Adrenal gland (tissue), 12 donors: Measurements from ENCODE around the gene RGSL1. TPM values are rescaled to one million over a fixed set of nuclear protein-coding genes. Genes with fewer than 3 reads are reported as not detected.

Experiments used
- DNase-seq, 7 donors: peaks; one replicate each; pipeline ENCODE4 v3.0.0-alpha.2; 2019 to 2020
- H3K27ac ChIP-seq, 5 donors: fragments of 200-600 bp; sonication (generic) in 4 of 5; 1 replicate in 3 of 5; 2 replicates in 2 of 5; pipeline versions ENCODE4 v1.5.1 to v1.8.0; 2016 to 2020; ENCODE audit warnings: mild to moderate bottlenecking in 1 of 5
- H3K27me3 ChIP-seq: fragments of 200-600 bp; 2 replicates; pipeline ENCODE4 v1.8.0; 2021
- H3K36me3 ChIP-seq, 2 donors: fragments of 200-600 bp; replicated peaks in 1 of 2; 1 replicate in 1 of 2; 2 replicates in 1 of 2; pipeline versions ENCODE4 v1.5.1 to v1.8.0; 2018 to 2022
- H3K4me1 ChIP-seq, 2 donors: fragments of 200-600 bp; replicated peaks in 1 of 2; 1 replicate in 1 of 2; 2 replicates in 1 of 2; pipeline versions ENCODE4 v1.5.1 to v1.8.0; 2018 to 2021
- H3K4me3 ChIP-seq, 4 donors: fragments of 200-600 bp; sonication (generic) in 3 of 4; one replicate each; pipeline ENCODE4 v1.5.1; 2016 to 2018
- H3K9me3 ChIP-seq, 3 donors: fragments of 200-600 bp; sonication (generic) in 1 of 3; replicated peaks in 1 of 3; 1 replicate in 2 of 3; 2 replicates in 1 of 3; pipeline versions ENCODE4 v1.5.1 to v1.8.0; 2016 to 2021
- CTCF ChIP-seq, 6 experiments: fragments of 450-650 bp in 4 of 6; fragments of 200-600 bp in 2 of 6; sonication (generic) in 1 of 6; IDR thresholded peaks; 1 replicate in 5 of 6; 2 replicates in 1 of 6; pipeline versions ENCODE4 v1.5.1 to v1.8.0; 2016 to 2021; ENCODE audit warnings: antibody characterized with exemption in 6 of 6, mild to moderate bottlenecking in 2 of 6, moderate library complexity in 1 of 6
- POLR2A ChIP-seq, 2 donors: fragments of 450-650 bp; IDR thresholded peaks; one replicate each; pipeline ENCODE4 v1.6.1; 2017; ENCODE audit warnings: antibody characterized with exemption in 2 of 2, mild to moderate bottlenecking in 2 of 2, moderate library complexity in 1 of 2
- WGBS, 4 donors: extraction: QIAGEN DNeasy Blood & Tissue Kit in 2 of 4; methylation state at CpG; one replicate each; pipeline versions ENCODE4 v1.1.5 to v1.1.7; 2013 to 2017; 5-methylcytosine and 5-hydroxymethylcytosine counted together
- intact Hi-C, 2 donors: fragments of 100-400 bp; cut with DNase I; formaldehyde crosslinking; loops; one replicate each; pipeline versions ENCODE4 v1.14.1 to v1.15.0; 2022 to 2023
- polyA plus RNA-seq, 3 donors: library from polyadenylated mRNA; stranded (reverse); fragments of 200-250 nt in 2 of 3; fragments of 350-450 nt in 1 of 3; fragmentation: Illumina TruSeq in 1 of 3; extraction: RNeasy Lipid Tissue Mini Kit (QIAGEN cat#74804) in 1 of 3; gene quantifications; one replicate each; pipeline ENCODE4 v1.2.3, GENCODE V29; 2013 to 2014
- total RNA-seq, 9 donors: library from RNA; depleted of rRNA in 4 of 9; stranded (reverse); fragments of >200 nt in 4 of 9; fragments of 120-200 nt in 1 of 9; fragmentation: NEBNext Ultra II Directional in 1 of 9; extraction: Animal tissue kit (Norgen Biotek cat#: 25700) in 1 of 9; gene quantifications; one replicate each; pipeline versions ENCODE4 v1.1.0 to v1.2.4, GENCODE V29; 2013 to 2023
- donor health status: healthy with polysubstance abuse.
- donor health status: Bipolar disorder and iron deficiency.
- donor health status: DM: yes; HTN: yes; CAD: no.
- donor health status: DM: no; HTN: no; CAD: no.
- donor health status: DM: no; HTN: no; CAD: no.
- donor health status: DM: yes; HTN: yes; CAD: no.

Gene RGSL1
- total and polyA plus RNA-seq, 12 donors = not detected

- 88 to 96% (median 96%) methylated on average over 2 of the region's 2 CpGs for WGBS, 4 donors
- DNase-seq = no peak
- no peak overlapping the region for H3K27ac ChIP-seq
- no peak for TF ChIP-seq POLR2A (IDR thresholded peaks at IDR 0.05)
- no peak for TF ChIP-seq CTCF (IDR thresholded peaks at IDR 0.05)
- H3K27me3 ChIP-seq = no peaks in the 10 kb centered on the region
- intact Hi-C loops = no loop called here
- H3K9me3 ChIP-seq = no peaks in the 10 kb centered on the region
- H3K4me3 ChIP-seq = no peak overlapping the region
- H3K36me3 ChIP-seq = peaks cover 0 to 44% of the 10 kb centered on the region in 2 donors
- peaks cover 0 to 20% of the 10 kb centered on the region in 2 donors for H3K4me1 ChIP-seq
Measured at GRCh38 chr1:182580736-182581135, 130.8 kb downstream of the RGSL1 start.

GRCh38 chr1:182584746-182585145 lies 134.8 kb downstream of the RGSL1 start:
- peak in 1 of 7 donors; percentile 31 for DNase-seq
- WGBS, 4 donors = 94 to 98% (median 95%) methylated on average over 4 of the region's 4 CpGs
- Histone ChIP-seq H3K4me1 (peaks cover 0 to 24% of the 10 kb centered on the region in 2 donors), H3K36me3 (peaks cover 0 to 32% of the 10 kb centered on the region in 2 donors), H3K27ac (no peak overlapping the region), H3K9me3 (no peaks in the 10 kb centered on the region), H3K4me3 (no peak overlapping the region), H3K27me3 (no peaks in the 10 kb centered on the region)
- intact Hi-C loops = no loop called here
- TF ChIP-seq CTCF (IDR thresholded peaks at IDR 0.05) = no peak
- no peak for TF ChIP-seq POLR2A (IDR thresholded peaks at IDR 0.05)

- TF ChIP-seq CTCF (IDR thresholded peaks at IDR 0.05) (no peak), POLR2A (IDR thresholded peaks at IDR 0.05) (no peak)
- no peak overlapping the region for H3K27ac ChIP-seq
- intact Hi-C loops = no loop called here
Measured at GRCh38 chr1:182586380-182586779, 136.4 kb downstream of the RGSL1 start.

GRCh38 chr1:182587093-182587492 lies 137.1 kb downstream of the RGSL1 start:
- TF ChIP-seq CTCF (IDR thresholded peaks at IDR 0.05) (no peak), POLR2A (IDR thresholded peaks at IDR 0.05) (no peak)

More at GRCh38 chr1:182586380-182586779, 136.4 kb downstream of the RGSL1 start:
- H3K27me3 ChIP-seq = no peaks in the 10 kb centered on the region
- peak in 1 of 7 donors; percentile 45 for DNase-seq
- WGBS, 4 donors = 90 to 96% (median 93%) methylated on average over 11 of the region's 11 CpGs
- H3K36me3 ChIP-seq = peaks cover 0 to 16% of the 10 kb centered on the region in 2 donors
- H3K4me1 ChIP-seq = peaks cover 0 to 24% of the 10 kb centered on the region in 2 donors
- H3K4me3 ChIP-seq = no peak overlapping the region
- H3K9me3 ChIP-seq = no peaks in the 10 kb centered on the region

More at GRCh38 chr1:182587093-182587492, 137.1 kb downstream of the RGSL1 start:
- Histone ChIP-seq H3K4me1 (peaks cover 0 to 24% of the 10 kb centered on the region in 2 donors), H3K36me3 (peaks cover 0 to 8% of the 10 kb centered on the region in 2 donors), H3K27me3 (no peaks in the 10 kb centered on the region), H3K27ac (no peak overlapping the region), H3K4me3 (no peak overlapping the region), H3K9me3 (no peaks in the 10 kb centered on the region)
- WGBS, 4 donors = 0 to 3% (median 1%) methylated on average over 1 of the region's 1 CpG
- no peak for DNase-seq
- intact Hi-C loops = no loop called here
